ENCODE data around the gene SETBP1.
A peak's percentile ranks its signal among the peaks of the same experiment; 100 is the strongest.

SETBP1 gene

DNA sequence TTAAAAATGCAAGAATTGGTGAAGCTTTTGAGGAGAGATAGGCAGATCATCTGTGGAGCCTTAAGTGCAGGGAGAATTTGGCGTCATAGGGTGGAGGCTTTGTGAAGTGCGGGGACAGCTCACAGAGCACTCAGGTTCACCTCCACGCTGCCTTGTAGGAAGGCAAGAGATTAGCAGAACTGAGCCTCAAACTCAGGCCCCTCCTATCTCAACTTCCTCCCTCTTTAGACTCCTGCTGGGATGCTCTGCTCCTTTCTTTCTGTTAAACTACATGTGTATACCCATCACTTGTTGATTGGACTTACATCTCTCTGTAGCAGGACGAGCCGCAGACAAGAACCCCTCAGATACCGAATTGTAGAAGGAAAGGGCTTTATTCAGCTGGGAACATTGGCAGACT is 422.2 kb downstream of the SETBP1 start:
- Histone ChIP-seq H3K9ac (ENCODE audit: low read length) (no peak overlapping the region), H3K4me3 (ENCODE audit: low read length) (no peak overlapping the region), H3K27me3 (replicated peaks; ENCODE audit: control insufficient read depth, insufficient read depth, low read length) (no peaks in the 10 kb centered on the region), H3K36me3 (ENCODE audit: control insufficient read depth, insufficient read depth, low read length, severe bottlenecking) (no peaks in the 10 kb centered on the region), H3K9me3 (ENCODE audit: control insufficient read depth, low read length) (no peaks in the 10 kb centered on the region), H3K4me1 (ENCODE audit: control insufficient read depth, insufficient read depth, low read length) (peaks cover 14% of the 10 kb centered on the region)
- no peak for DNase-seq (ENCODE audit: low read depth)

DNA sequence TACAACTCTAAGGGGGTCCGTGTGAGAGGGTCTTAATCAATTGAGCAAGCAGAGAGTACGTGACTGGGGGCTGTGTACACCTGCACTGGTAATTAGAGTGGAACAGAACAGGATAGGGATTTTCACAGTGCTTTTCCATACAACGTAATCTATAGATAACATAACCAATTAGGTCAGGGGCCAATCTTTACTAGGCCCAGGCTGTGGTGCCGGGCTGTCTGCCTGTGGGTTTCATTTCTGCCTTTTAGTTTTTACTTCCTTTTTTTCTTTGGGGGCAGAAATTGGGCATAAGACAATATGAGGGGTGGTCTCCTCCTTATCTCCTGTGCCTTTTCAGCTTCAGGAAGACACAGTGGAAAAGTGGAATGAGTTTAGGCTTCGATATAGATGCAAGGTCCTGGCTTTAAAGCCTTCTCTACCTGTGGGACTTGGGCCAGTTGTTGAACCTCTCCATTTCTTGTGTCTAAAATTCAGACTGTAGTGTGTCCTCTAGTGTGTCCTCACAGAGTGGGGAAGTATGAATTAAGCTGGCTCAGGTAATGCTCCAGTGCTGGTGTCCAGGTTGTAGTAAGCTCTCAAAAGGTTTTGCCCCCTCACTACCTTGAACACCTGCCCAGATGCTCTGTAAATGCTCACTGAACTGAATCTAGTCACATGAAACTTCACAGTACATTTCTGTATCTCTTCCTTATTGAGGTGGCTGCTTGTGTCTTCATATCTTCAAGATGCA is 422.8 kb downstream of the SETBP1 start:
- H3K4me3 ChIP-seq (ENCODE audit: low read length) = no peak overlapping the region
- no peaks in the 10 kb centered on the region for H3K36me3 ChIP-seq (ENCODE audit: control insufficient read depth, insufficient read depth, low read length, severe bottlenecking)
- H3K9ac ChIP-seq (ENCODE audit: low read length) = no peak overlapping the region
- peaks cover 17% of the 10 kb centered on the region for H3K4me1 ChIP-seq (ENCODE audit: control insufficient read depth, insufficient read depth, low read length)
- no peaks in the 10 kb centered on the region for H3K27me3 ChIP-seq (replicated peaks; ENCODE audit: control insufficient read depth, insufficient read depth, low read length)
- H3K9me3 ChIP-seq (ENCODE audit: control insufficient read depth, low read length) = no peaks in the 10 kb centered on the region
- DNase-seq (ENCODE audit: low read depth) = no peak

DNA sequence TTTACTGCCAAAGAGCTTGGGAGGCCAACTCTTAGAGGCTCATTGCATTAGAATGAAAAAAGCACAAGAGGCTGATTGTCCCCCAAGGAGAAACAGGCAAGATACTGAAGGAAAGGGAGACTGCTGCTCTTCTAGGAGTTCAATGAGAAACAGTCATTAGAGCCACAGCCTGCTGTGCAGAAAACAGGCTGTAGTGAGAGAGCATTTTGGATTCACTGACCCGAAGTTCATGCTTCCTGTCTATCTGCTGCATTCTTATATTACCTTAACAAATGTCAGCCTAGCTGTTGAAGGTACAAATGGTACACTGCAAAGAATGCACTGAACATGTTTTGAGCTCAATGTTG is 423.3 kb downstream of the SETBP1 start:
- Histone ChIP-seq H3K36me3 (ENCODE audit: control insufficient read depth, insufficient read depth, low read length, severe bottlenecking) (no peaks in the 10 kb centered on the region), H3K9ac (ENCODE audit: low read length) (no peak overlapping the region), H3K9me3 (ENCODE audit: control insufficient read depth, low read length) (no peaks in the 10 kb centered on the region), H3K4me3 (ENCODE audit: low read length) (no peak overlapping the region), H3K27me3 (replicated peaks; ENCODE audit: control insufficient read depth, insufficient read depth, low read length) (no peaks in the 10 kb centered on the region), H3K4me1 (ENCODE audit: control insufficient read depth, insufficient read depth, low read length) (peaks cover 17% of the 10 kb centered on the region)
- no peak for DNase-seq (ENCODE audit: low read depth)

DNA sequence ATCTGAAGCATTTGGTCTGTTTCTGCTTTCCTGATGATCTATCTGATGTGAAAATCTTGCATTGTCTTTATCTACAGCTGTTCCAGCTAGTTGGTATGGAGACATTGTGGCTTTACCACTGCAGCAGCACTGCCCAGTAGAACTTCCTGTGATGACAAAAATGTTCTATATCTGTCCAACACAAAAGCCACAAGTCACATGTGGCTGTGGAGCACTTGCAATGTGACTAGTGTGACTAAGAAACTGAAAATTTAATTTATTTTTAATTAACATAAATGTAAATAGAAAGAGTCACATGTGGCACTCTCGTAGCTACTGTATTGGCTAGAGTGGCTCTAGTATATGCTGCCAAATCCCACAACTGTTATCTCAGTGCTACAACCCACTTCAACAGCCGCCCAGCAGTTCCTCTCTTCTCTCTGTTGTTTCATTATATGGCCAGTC is 425.7 kb downstream of the SETBP1 start:
- Histone ChIP-seq H3K4me3 (ENCODE audit: low read length) (no peak overlapping the region), H3K36me3 (ENCODE audit: control insufficient read depth, insufficient read depth, low read length, severe bottlenecking) (no peaks in the 10 kb centered on the region), H3K27me3 (replicated peaks; ENCODE audit: control insufficient read depth, insufficient read depth, low read length) (no peaks in the 10 kb centered on the region), H3K9me3 (ENCODE audit: control insufficient read depth, low read length) (no peaks in the 10 kb centered on the region), H3K9ac (ENCODE audit: low read length) (no peak overlapping the region), H3K4me1 (ENCODE audit: control insufficient read depth, insufficient read depth, low read length) (peaks cover 37% of the 10 kb centered on the region)
- DNase-seq (ENCODE audit: low read depth) = peak; percentile 31

DNA sequence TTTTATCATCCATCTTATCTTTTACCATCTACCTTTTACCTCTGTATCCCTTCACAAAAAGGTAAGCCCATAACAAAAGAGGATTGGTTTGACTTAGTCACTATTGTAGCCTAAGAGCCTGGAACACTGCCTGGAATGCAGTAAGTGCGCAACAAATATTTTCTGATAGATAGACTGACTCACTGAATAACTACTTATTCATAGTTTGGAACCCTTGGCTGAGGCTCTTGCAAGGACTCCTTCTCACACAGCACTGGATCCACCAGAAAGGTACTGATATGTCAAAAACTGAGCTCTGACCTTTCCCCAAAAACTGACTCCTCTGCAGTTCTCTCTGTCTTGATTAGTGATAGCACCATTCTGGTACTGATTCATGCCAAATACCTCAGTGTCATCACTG is 426.7 kb downstream of the SETBP1 start:
- H3K36me3 ChIP-seq (ENCODE audit: control insufficient read depth, insufficient read depth, low read length, severe bottlenecking) = no peaks in the 10 kb centered on the region
- DNase-seq (ENCODE audit: low read depth) = peak; percentile 18
- H3K27me3 ChIP-seq (replicated peaks; ENCODE audit: control insufficient read depth, insufficient read depth, low read length) = no peaks in the 10 kb centered on the region
- H3K9me3 ChIP-seq (ENCODE audit: control insufficient read depth, low read length) = no peaks in the 10 kb centered on the region
- no peak overlapping the region for H3K9ac ChIP-seq (ENCODE audit: low read length)
- peaks cover 42% of the 10 kb centered on the region for H3K4me1 ChIP-seq (ENCODE audit: control insufficient read depth, insufficient read depth, low read length)
- no peak overlapping the region for H3K4me3 ChIP-seq (ENCODE audit: low read length)

DNA sequence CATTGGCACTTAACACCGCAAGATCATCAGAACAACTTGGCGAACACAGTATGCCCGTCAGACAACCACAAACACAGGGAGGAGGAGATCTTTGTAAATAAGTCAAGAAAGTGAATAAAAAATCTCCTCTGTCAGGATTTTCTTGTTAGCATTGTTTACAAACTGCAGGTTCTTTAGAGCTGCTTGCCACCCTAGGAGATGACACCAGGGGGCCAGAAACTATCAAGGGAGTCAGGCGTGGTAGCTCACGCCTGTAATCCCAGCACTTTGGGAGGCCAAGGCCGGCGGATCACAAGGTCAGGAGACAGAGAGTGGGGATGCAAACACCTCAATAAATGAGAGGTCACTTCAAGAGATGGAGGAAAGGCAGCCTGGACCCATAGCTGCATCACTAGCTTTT is 428.1 kb downstream of the SETBP1 start:
- no peak overlapping the region for H3K9ac ChIP-seq (ENCODE audit: low read length)
- H3K4me1 ChIP-seq (ENCODE audit: control insufficient read depth, insufficient read depth, low read length) = peaks cover 42% of the 10 kb centered on the region
- no peak overlapping the region for H3K4me3 ChIP-seq (ENCODE audit: low read length)
- no peak for DNase-seq (ENCODE audit: low read depth)
- no peaks in the 10 kb centered on the region for H3K36me3 ChIP-seq (ENCODE audit: control insufficient read depth, insufficient read depth, low read length, severe bottlenecking)
- no peaks in the 10 kb centered on the region for H3K27me3 ChIP-seq (replicated peaks; ENCODE audit: control insufficient read depth, insufficient read depth, low read length)
- no peaks in the 10 kb centered on the region for H3K9me3 ChIP-seq (ENCODE audit: control insufficient read depth, low read length)

DNA sequence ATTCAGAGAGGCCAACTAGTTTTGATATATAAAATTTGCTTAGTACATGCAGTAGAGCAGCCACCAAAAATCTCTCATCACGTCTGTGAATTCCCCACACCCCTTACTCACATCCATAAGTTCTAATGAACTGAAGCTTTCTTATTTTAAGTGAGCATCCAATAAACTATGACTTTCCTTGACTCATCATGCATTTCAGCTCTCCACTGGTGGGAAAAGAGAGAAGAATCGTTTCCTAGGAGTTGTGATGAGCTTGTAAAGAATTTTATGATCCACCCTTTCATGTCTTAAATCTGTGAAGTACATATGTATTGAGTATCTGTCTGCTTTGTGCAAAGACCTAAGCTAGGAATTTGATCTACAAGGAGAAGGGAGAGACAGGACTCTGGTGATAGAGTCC is 428.6 kb downstream of the SETBP1 start:
- H3K9ac ChIP-seq (ENCODE audit: low read length) = no peak overlapping the region

DNA sequence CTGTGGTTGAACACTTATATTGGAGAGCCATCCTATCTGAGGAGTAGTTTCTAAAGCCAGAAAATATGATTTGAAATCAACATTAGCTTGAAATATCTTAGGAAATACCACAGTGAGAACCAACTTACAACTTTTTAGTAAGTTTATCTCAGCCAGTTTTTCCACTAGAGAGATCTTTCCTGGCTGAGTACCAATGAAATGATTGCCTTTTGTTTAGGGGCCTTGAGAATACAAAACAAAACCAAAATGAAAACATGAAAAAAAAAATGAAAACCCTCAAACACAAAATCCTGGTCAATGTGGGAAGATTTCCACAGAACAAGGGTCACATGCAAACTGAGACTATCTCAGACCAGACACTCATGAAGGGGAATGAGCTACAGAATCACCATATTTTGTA is 429.0 kb downstream of the SETBP1 start:
- no peak overlapping the region for H3K4me3 ChIP-seq (ENCODE audit: low read length)
- H3K9ac ChIP-seq (ENCODE audit: low read length) = no peak overlapping the region
- H3K36me3 ChIP-seq (ENCODE audit: control insufficient read depth, insufficient read depth, low read length, severe bottlenecking) = no peaks in the 10 kb centered on the region
- no peaks in the 10 kb centered on the region for H3K9me3 ChIP-seq (ENCODE audit: control insufficient read depth, low read length)
- DNase-seq (ENCODE audit: low read depth) = no peak
- no peaks in the 10 kb centered on the region for H3K27me3 ChIP-seq (replicated peaks; ENCODE audit: control insufficient read depth, insufficient read depth, low read length)
- peaks cover 42% of the 10 kb centered on the region for H3K4me1 ChIP-seq (ENCODE audit: control insufficient read depth, insufficient read depth, low read length)

More for the DNA sequence above, 428.6 kb downstream of the SETBP1 start:
- Histone ChIP-seq H3K36me3 (ENCODE audit: control insufficient read depth, insufficient read depth, low read length, severe bottlenecking) (no peaks in the 10 kb centered on the region), H3K9me3 (ENCODE audit: control insufficient read depth, low read length) (no peaks in the 10 kb centered on the region), H3K4me1 (ENCODE audit: control insufficient read depth, insufficient read depth, low read length) (peaks cover 42% of the 10 kb centered on the region), H3K27me3 (replicated peaks; ENCODE audit: control insufficient read depth, insufficient read depth, low read length) (no peaks in the 10 kb centered on the region), H3K4me3 (ENCODE audit: low read length) (no peak overlapping the region)
- no peak for DNase-seq (ENCODE audit: low read depth)

DNA sequence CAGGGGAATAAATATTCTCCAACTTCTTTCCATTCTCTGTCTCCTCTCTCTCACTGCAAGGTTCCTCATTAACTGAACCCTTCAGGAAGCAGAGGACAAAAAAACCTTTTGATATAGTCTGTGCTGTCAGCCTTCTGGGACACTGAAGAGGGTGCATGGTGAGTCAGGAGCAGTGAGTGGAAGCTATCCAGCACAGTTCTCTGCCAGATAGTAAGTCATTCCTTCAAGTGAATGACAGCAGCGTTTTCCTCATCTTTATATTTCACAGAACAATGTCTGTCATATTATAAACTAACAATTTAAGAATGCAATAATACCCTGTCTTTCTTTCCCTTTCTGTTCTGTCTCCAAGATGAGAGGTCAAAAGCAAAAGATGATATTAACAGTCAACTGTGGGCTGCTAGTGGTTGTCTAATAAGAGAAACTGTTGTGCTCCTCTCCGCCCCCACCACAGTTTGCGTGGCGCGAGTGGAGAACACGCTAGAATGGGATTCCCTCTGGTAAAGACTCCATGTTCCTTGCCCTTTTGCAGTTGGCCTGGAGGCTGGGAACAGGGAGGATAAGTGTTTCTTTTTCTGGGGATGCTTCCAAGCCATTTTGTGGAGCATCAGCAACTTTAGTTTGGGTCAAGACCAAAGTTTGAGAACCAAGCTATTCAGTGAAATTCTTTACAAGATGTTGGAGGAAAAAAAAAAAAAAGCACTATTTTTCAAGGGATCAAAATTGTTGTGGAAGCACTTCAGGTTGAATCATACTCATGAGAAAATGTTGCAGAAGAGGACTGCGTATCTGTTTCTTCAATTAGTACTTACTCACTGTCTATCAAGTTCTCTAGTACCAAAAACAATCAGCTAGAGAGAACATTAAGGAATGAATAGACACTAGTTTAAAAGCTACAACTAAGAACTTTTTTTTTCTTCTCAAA is 430.2 kb downstream of the SETBP1 start:
- Histone ChIP-seq H3K4me1 (ENCODE audit: control insufficient read depth, insufficient read depth, low read length) (peaks cover 42% of the 10 kb centered on the region), H3K4me3 (ENCODE audit: low read length) (peak overlapping the region; percentile 70), H3K9me3 (ENCODE audit: control insufficient read depth, low read length) (no peaks in the 10 kb centered on the region), H3K27me3 (replicated peaks; ENCODE audit: control insufficient read depth, insufficient read depth, low read length) (no peaks in the 10 kb centered on the region), H3K36me3 (ENCODE audit: control insufficient read depth, insufficient read depth, low read length, severe bottlenecking) (no peaks in the 10 kb centered on the region), H3K9ac (ENCODE audit: low read length) (peak overlapping the region; percentile 38)
- DNase-seq (ENCODE audit: low read depth) = no peak

DNA sequence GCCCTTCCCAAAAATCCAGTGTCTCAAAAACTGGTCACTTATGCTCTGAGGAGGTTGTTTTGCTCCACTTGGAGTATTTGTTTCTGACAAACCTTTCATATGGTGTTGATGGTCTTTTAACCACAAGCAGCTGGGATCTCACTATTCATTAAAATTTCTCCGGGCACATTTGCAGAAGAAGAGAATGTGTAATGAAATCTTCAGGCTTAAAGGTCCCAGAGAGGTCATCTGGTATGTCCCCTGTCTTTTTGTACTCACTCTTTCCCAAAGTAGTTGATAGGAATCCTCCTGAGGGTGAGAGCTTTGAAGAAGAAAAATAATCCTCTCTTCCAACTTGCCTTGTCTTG is 430.8 kb downstream of the SETBP1 start:
- H3K4me1 ChIP-seq (ENCODE audit: control insufficient read depth, insufficient read depth, low read length) = peaks cover 41% of the 10 kb centered on the region
- no peaks in the 10 kb centered on the region for H3K36me3 ChIP-seq (ENCODE audit: control insufficient read depth, insufficient read depth, low read length, severe bottlenecking)
- no peaks in the 10 kb centered on the region for H3K9me3 ChIP-seq (ENCODE audit: control insufficient read depth, low read length)
- H3K4me3 ChIP-seq (ENCODE audit: low read length) = peak overlapping the region; percentile 70
- H3K9ac ChIP-seq (ENCODE audit: low read length) = peak overlapping the region; percentile 20
- no peak for DNase-seq (ENCODE audit: low read depth)
- H3K27me3 ChIP-seq (replicated peaks; ENCODE audit: control insufficient read depth, insufficient read depth, low read length) = no peaks in the 10 kb centered on the region

DNA sequence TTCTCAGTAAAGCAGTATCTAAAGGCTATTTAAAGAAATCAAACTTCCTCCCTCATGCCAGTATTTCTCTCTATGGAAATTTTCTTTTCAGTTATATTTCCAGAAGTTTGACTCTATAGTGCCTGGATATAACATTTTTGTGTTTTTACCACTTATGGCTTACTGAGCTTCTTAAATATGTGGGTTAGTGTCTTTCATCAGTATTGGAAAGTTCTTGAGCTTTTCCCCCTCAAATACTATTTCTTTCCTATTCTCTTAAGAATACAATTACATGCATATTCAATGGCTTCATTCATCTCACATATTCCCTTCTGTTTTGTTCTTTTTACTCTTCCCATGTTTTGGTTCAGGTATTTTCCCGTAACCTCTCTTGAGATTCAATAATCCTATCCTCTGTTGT is 432.0 kb downstream of the SETBP1 start:
- H3K27me3 ChIP-seq (replicated peaks; ENCODE audit: control insufficient read depth, insufficient read depth, low read length) = no peaks in the 10 kb centered on the region
- no peak overlapping the region for H3K4me3 ChIP-seq (ENCODE audit: low read length)
- H3K9me3 ChIP-seq (ENCODE audit: control insufficient read depth, low read length) = no peaks in the 10 kb centered on the region
- no peaks in the 10 kb centered on the region for H3K36me3 ChIP-seq (ENCODE audit: control insufficient read depth, insufficient read depth, low read length, severe bottlenecking)
- peaks cover 29% of the 10 kb centered on the region for H3K4me1 ChIP-seq (ENCODE audit: control insufficient read depth, insufficient read depth, low read length)
- no peak overlapping the region for H3K9ac ChIP-seq (ENCODE audit: low read length)
- DNase-seq (ENCODE audit: low read depth) = no peak

Measured in adipocyte (in vitro differentiated cells).